DOHH2 (cell line): ENCODE measurements around the gene ANKMY1.

Experiments
- H3F3A ChIP-seq: fragments of 200-600 bp; sonication (generic), shearing (Covaris generic); 2 replicates; pipeline ENCODE4 v1.6.0; 2016; ENCODE audit warnings: antibody characterized with exemption, mild to moderate bottlenecking; ENCODE audit not compliant: control insufficient read depth, insufficient read depth
- H3K27ac ChIP-seq: fragments of 200-600 bp; sonication (generic); 2 replicates; pipeline ENCODE4 v1.5.1; 2014; ENCODE audit warnings: low read depth, mild to moderate bottlenecking, low read length, moderate library complexity
- H3K27me3 ChIP-seq: fragments of 200-600 bp; sonication (generic); 2 replicates; pipeline ENCODE4 v1.6.1; 2014; ENCODE audit warnings: mild to moderate bottlenecking, low read length, mixed read lengths; ENCODE audit not compliant: control insufficient read depth
- H3K36me3 ChIP-seq: fragments of 200-600 bp; sonication (generic); 2 replicates; pipeline ENCODE4 v1.6.1; 2014; ENCODE audit warnings: mild to moderate bottlenecking, low read length, moderate library complexity, mixed read lengths; ENCODE audit not compliant: control insufficient read depth
- H3K4me1 ChIP-seq: fragments of 200-600 bp; sonication (generic); 2 replicates; pipeline ENCODE4 v1.6.1; 2014; ENCODE audit warnings: mild to moderate bottlenecking, low read length, mixed read lengths; ENCODE audit not compliant: control insufficient read depth
- H3K4me2 ChIP-seq: fragments of 200-600 bp; sonication (generic); 2 replicates; pipeline ENCODE4 v1.6.0; 2014; ENCODE audit warnings: mild to moderate bottlenecking, low read length, moderate library complexity
- H3K4me3 ChIP-seq: fragments of 200-600 bp; sonication (generic); 2 replicates; pipeline ENCODE4 v1.5.1; 2014; ENCODE audit warnings: mild to moderate bottlenecking, low read length, mixed read lengths
- H3K79me2 ChIP-seq: fragments of 200-600 bp; sonication (generic); 2 replicates; pipeline ENCODE4 v1.6.1; 2014; ENCODE audit warnings: mild to moderate bottlenecking, low read length, mixed read lengths; ENCODE audit not compliant: control insufficient read depth
- H3K9me2 ChIP-seq: fragments of 200-600 bp; sonication (generic); replicated peaks from 2 replicates; pipeline ENCODE4 v1.6.1; 2014; ENCODE audit warnings: mild to moderate bottlenecking, low read length, mixed read lengths; ENCODE audit not compliant: control insufficient read depth
- H3K9me3 ChIP-seq: fragments of 200-600 bp; sonication (generic); 2 replicates; pipeline ENCODE4 v1.6.1; 2014; ENCODE audit warnings: antibody characterized with exemption, low read length, mixed read lengths; ENCODE audit not compliant: control insufficient read depth, insufficient read depth
- H4K20me1 ChIP-seq: fragments of 200-600 bp; sonication (generic); 2 replicates; pipeline ENCODE4 v1.6.0; 2014; ENCODE audit warnings: low read depth, mild to moderate bottlenecking, antibody characterized with exemption, low read length, moderate library complexity; ENCODE audit not compliant: control insufficient read depth, insufficient read depth
- CTCF ChIP-seq: fragments of 200-600 bp; sonication (generic); IDR thresholded peaks from one replicate; pipeline ENCODE4 v1.5.1; 2014; ENCODE audit warnings: antibody characterized with exemption, mild to moderate bottlenecking, low read depth, low read length; ENCODE audit not compliant: poor library complexity, severe bottlenecking
- EZH2phosphoT487 ChIP-seq: fragments of 200-600 bp; sonication (generic); IDR thresholded peaks from 2 replicates; pipeline ENCODE4 v1.6.1; 2017; ENCODE audit warnings: borderline replicate concordance, mild to moderate bottlenecking, antibody characterized with exemption, low read length, moderate library complexity, mixed read lengths

Gene ANKMY1

GRCh38 chr2:240509667-240510512 is 47.9 kb downstream of the ANKMY1 start:
- no peaks in the 10 kb centered on the region for H3K27me3 ChIP-seq
- peaks cover 17% of the 10 kb centered on the region for H3K36me3 ChIP-seq
- H3K79me2 ChIP-seq = no peaks in the 10 kb centered on the region
- no peak overlapping the region for H3K27ac ChIP-seq
- H3K9me2 ChIP-seq = no peaks in the 10 kb centered on the region
- no peak overlapping the region for H3K4me2 ChIP-seq
- TF ChIP-seq CTCF (no peak), EZH2phosphoT487 (no peak)
- H3F3A ChIP-seq = no peaks in the 10 kb centered on the region
- no peak overlapping the region for H3K4me3 ChIP-seq
- peaks cover 5% of the 10 kb centered on the region; the same call in 1 of the 2 replicates for H4K20me1 ChIP-seq
- H3K9me3 ChIP-seq = no peaks in the 10 kb centered on the region
- peaks cover 12% of the 10 kb centered on the region for H3K4me1 ChIP-seq

DNA sequence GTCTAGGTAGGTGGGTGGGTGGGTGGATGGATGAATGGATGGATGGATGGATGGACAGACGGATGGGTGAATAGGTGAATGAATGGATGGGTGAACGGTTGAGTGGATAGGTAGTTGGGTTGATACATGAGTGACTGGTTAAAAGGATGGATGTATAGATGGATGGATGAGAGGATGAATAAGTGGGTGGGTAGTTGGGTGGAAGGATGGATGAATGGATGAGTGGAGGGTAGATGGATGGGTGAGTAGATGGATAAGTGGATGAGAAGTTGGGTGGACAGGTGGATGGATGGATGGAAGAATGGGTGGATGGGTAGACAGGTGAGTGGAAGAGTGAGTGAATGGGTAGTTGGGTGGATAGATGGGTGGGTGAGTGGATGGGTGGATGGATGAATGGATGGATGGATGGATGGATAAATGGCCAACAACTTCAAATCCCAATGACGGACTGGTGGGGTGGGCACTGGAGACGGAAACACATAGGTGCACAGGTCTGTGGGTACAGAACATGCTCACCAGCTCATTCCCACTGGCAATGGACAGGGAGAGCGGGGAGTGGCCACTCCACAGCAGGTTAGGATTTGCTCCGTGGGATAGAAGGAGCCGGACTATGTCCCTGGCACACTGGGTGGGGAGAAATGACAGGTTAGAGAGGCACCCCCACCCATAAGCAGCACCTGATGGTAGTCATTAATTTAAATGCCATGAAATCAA is 48.8 kb downstream of the ANKMY1 start:
- no peak for TF ChIP-seq EZH2phosphoT487
- TF ChIP-seq CTCF = no peak
- H3K27me3 ChIP-seq = no peaks in the 10 kb centered on the region

GRCh38 chr2:240507778-240508251 is 50.0 kb downstream of the ANKMY1 start:
- no peak overlapping the region for H3K4me3 ChIP-seq
- no peak overlapping the region for H3K27ac ChIP-seq
- H3F3A ChIP-seq = no peaks in the 10 kb centered on the region
- H3K4me2 ChIP-seq = no peak overlapping the region
- TF ChIP-seq CTCF (no peak), EZH2phosphoT487 (no peak)
- no peaks in the 10 kb centered on the region for H3K9me3 ChIP-seq
- H4K20me1 ChIP-seq = no peaks in the 10 kb centered on the region
- H3K79me2 ChIP-seq = no peaks in the 10 kb centered on the region
- H3K36me3 ChIP-seq = peaks cover 13% of the 10 kb centered on the region
- H3K9me2 ChIP-seq = no peaks in the 10 kb centered on the region
- H3K4me1 ChIP-seq = no peaks in the 10 kb centered on the region
- H3K27me3 ChIP-seq = no peaks in the 10 kb centered on the region

More for the DNA sequence above, 48.8 kb downstream of the ANKMY1 start:
- Histone ChIP-seq H4K20me1 (peaks cover 5% of the 10 kb centered on the region; the same call in 1 of the 2 replicates), H3K9me3 (no peaks in the 10 kb centered on the region), H3K27ac (no peak overlapping the region), H3K4me1 (peaks cover 5% of the 10 kb centered on the region), H3K79me2 (no peaks in the 10 kb centered on the region), H3K9me2 (no peaks in the 10 kb centered on the region), H3K4me3 (no peak overlapping the region), H3K36me3 (peaks cover 17% of the 10 kb centered on the region), H3K4me2 (no peak overlapping the region), H3F3A (no peaks in the 10 kb centered on the region)
